Renal pelvis (tissue), 4 donors: Measurements from ENCODE around the gene ZNF821. TPM values are rescaled to one million over a fixed set of nuclear protein-coding genes. Genes with fewer than 3 reads are reported as not detected.
"Not testable (repeated sequence)": the region's sequence is repeated elsewhere in the genome, so short reads cannot be mapped to it uniquely, and the experiment has no call there.

Source experiments
- DNase-seq: peaks from one replicate; pipeline ENCODE4 v3.0.0-alpha.2; 2013
- polyA plus RNA-seq, 3 donors: library from polyadenylated mRNA; unstranded; fragments of 120-200 nt; gene quantifications; one replicate each; pipeline ENCODE4 v1.2.1, GENCODE V29; 2013; ENCODE audit not compliant: insufficient read length in 3 of 3

ZNF821 gene
- polyA plus RNA-seq, 3 donors: 20.9 to 24.9 (median 21.4) TPM

- not testable (repeated sequence) for DNase-seq
Observed at GRCh38 chr16:71817155-71817500, 66.9 kb downstream of the ZNF821 start.

GRCh38 chr16:71811261-71811803 is 72.7 kb downstream of the ZNF821 start:
- no peak for DNase-seq

- not testable (repeated sequence) for DNase-seq
Observed at GRCh38 chr16:71810155-71810530, 73.8 kb downstream of the ZNF821 start.

Other genes starting within 250 kb of the ZNF821 start
- gene PHLPP2, start 159.5 kb downstream of the ZNF821 start, polyA plus RNA-seq: 10 to 100 TPM in 2 of 3 donors, 1 to 10 TPM in 1; 7.6 to 10.7 (median 10.2) TPM
- 100 to 1,000 TPM in 2 of 3 donors, 10 to 100 TPM in 1; 84.5 to 115 (median 101) TPM for gene AP1G1, start 75.3 kb downstream of the ZNF821 start, polyA plus RNA-seq
- gene ATXN1L, start 38.2 kb downstream of the ZNF821 start, polyA plus RNA-seq: 10 to 100 TPM; 33.7 to 39.0 (median 38.9) TPM
- gene IST1, start 11.3 kb upstream of the ZNF821 start, polyA plus RNA-seq: 100 to 1,000 TPM; 258 to 360 (median 303) TPM
- under 1 TPM; 0.04 to 0.18 (median 0.16) TPM for gene PKD1L3, start 116.2 kb upstream of the ZNF821 start, polyA plus RNA-seq
- 10 to 100 TPM; 12.3 to 21.0 (median 18.7) TPM for gene DHODH, start 124.6 kb upstream of the ZNF821 start, polyA plus RNA-seq
- gene HP, start 170.3 kb upstream of the ZNF821 start, polyA plus RNA-seq: under 1 TPM; 0.74 to 0.99 (median 0.77) TPM
- under 1 TPM in 1 of 3 donors, not detected in 2; 0.11 TPM for gene HPR, start 179.0 kb upstream of the ZNF821 start, polyA plus RNA-seq
- 10 to 100 TPM; 17.3 to 23.2 (median 21.7) TPM for gene TXNL4B, start 209.4 kb upstream of the ZNF821 start, polyA plus RNA-seq
- gene DHX38, start 209.7 kb upstream of the ZNF821 start, polyA plus RNA-seq: 10 to 100 TPM; 71.1 to 84.9 (median 73.9) TPM